Prostate gland (tissue), 2 donors: ENCODE data around the gene HNRNPA3. TPM values are rescaled to one million over a fixed set of nuclear protein-coding genes. Genes with fewer than 3 reads are reported as not detected.
A peak's percentile ranks its signal among the peaks of the same experiment; 100 is the strongest.

ENCODE experiments used
- DNase-seq: peaks from one replicate; pipeline ENCODE4 v3.0.0-alpha.2; 2019; ENCODE audit warnings: low spot score
- H3K27ac ChIP-seq, 2 donors: fragments of 200-600 bp; sonication (generic); 2 replicates each; pipeline ENCODE4 v1.5.1; 2017 to 2019
- H3K27me3 ChIP-seq: fragments of 200-600 bp; sonication (generic); replicated peaks from 2 replicates; pipeline ENCODE4 v1.5.1; 2019; ENCODE audit not compliant: insufficient read depth
- H3K36me3 ChIP-seq, 2 donors: fragments of 200-600 bp; sonication (generic); 1 replicate in 1 of 2; 2 replicates in 1 of 2; pipeline versions ENCODE4 v1.5.1 to v1.8.1; 2017 to 2019
- H3K4me1 ChIP-seq: fragments of 200-600 bp; sonication (generic); replicated peaks from 2 replicates; pipeline ENCODE4 v1.5.1; 2019
- H3K4me3 ChIP-seq, 2 donors: fragments of 200-600 bp; sonication (generic); 2 replicates each; pipeline ENCODE4 v1.5.1; 2017 to 2019
- H3K9me3 ChIP-seq: fragments of 200-600 bp; sonication (generic); 2 replicates; pipeline ENCODE4 v1.5.1; 2017
- CTCF ChIP-seq, 4 experiments: fragments of 200-600 bp in 2 of 4; fragments of 450-650 bp in 2 of 4; sonication (generic) in 2 of 4; IDR thresholded peaks; 1 replicate in 3 of 4; 2 replicates in 1 of 4; pipeline ENCODE4 v1.5.1; 2016 to 2019; ENCODE audit warnings: antibody characterized with exemption in 4 of 4, mild to moderate bottlenecking in 2 of 4, moderate library complexity in 2 of 4
- POLR2A ChIP-seq: fragments of 450-650 bp; IDR thresholded peaks from one replicate; pipeline ENCODE4 v1.6.1; 2016; ENCODE audit warnings: antibody characterized with exemption, mild to moderate bottlenecking
- POLR2AphosphoS5 ChIP-seq: sonication (generic); formaldehyde crosslinking; IDR thresholded peaks from one replicate; pipeline ENCODE4 v1.6.1; 2017; ENCODE audit warnings: antibody characterized with exemption
- WGBS: methylation state at CpG from one replicate; pipeline ENCODE4 v1.1.5; 2018; 5-methylcytosine and 5-hydroxymethylcytosine counted together
- intact Hi-C: fragments of 100-400 bp; cut with DNase I; formaldehyde crosslinking; loops from one replicate; pipeline ENCODE4 v1.14.2; 2022
- total RNA-seq, 2 donors: library from RNA; depleted of rRNA; stranded (reverse); fragments of >200 nt; gene quantifications; one replicate each; pipeline ENCODE4 v1.1.0, GENCODE V29; 2016

The HNRNPA3 gene
- 10 to 100 TPM; 56.5 to 57.0 TPM for total RNA-seq

GRCh38 chr2:177212106-177212890 is at the start of gene HNRNPA3:
TSS of gene HNRNPA3 (plus strand) at chr2:177212794. CDS start at chr2:177212800, 6 bp downstream.
- Histone ChIP-seq H3K27me3 (no peaks in the 10 kb centered on the region), H3K27ac (peak within 1 kb of the TSS; percentile 99), H3K4me1 (peaks cover 9% of the 10 kb centered on the region), H3K9me3 (no peaks in the 10 kb centered on the region), H3K4me3 (peak within 1 kb of the TSS; percentile 78 to 85), H3K36me3 (peaks cover 0 to 5% of the 10 kb centered on the region in 2 donors)
- peak; percentile 99 for DNase-seq
- TF ChIP-seq POLR2A (peak; percentile 91), CTCF (IDR thresholded peaks at IDR 0.05) (peak in 3 of 4 experiments; percentile 27 to 44 (median 32)), POLR2AphosphoS5 (peak; percentile 93)
- intact Hi-C loops, result loop anchor here (1.0 to 5.0 kb wide), 3 partner anchors 47 to 120 kb away; no protein-coding TSS in a partner anchor
- under 1% methylated on average over 74 of the region's 74 CpGs for WGBS

- Histone ChIP-seq H3K9me3 (no peaks in the 10 kb centered on the region), H3K27me3 (no peaks in the 10 kb centered on the region), H3K4me1 (no peaks in the 10 kb centered on the region), H3K4me3 (no peak overlapping the region), H3K27ac (peak overlapping the region in 1 of 2 donors; percentile 69), H3K36me3 (no peaks in the 10 kb centered on the region)
- no peak for DNase-seq
- TF ChIP-seq CTCF (IDR thresholded peaks at IDR 0.05) (no peak), POLR2A (no peak), POLR2AphosphoS5 (no peak)
- 15% methylated on average over 3 of the region's 3 CpGs for WGBS
- intact Hi-C loops, result loop anchor here (2.0 to 10.0 kb wide), 7 partner anchors 49 to 591 kb away; partner anchors contain the start of gene HNRNPA3
Observed at GRCh38 chr2:177164131-177164530, 48.5 kb upstream of the HNRNPA3 start.

DNA sequence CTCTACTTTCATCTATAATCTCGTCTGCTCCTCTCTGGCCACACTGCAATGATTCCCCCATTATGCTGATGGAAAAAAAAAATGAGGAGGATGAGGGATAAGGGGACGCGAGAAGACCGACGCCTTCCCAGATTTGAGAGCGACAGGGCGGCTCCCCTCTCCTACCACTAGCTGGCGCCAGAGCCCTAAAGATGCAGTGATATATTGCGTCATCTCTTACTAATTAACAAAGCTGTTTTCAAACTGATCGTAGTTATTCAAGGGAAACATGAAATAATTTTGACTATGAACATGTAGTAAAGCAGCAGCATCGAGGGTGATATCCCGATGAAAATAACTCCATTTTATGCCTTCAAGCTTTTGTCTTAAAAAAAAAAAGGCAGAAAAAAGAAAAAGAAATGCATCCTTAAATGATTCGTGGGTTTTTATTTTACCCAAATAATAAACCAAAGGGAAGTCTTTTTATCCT is 48.0 kb upstream of the HNRNPA3 start:
- H3K9me3 ChIP-seq, result no peaks in the 10 kb centered on the region
- DNase-seq, result peak; percentile 74
- no peaks in the 10 kb centered on the region for H3K36me3 ChIP-seq
- peak overlapping the region; percentile 69 to 78 for H3K27ac ChIP-seq
- peak overlapping the region; percentile 8 to 22 for H3K4me3 ChIP-seq
- TF ChIP-seq CTCF (IDR thresholded peaks at IDR 0.05) (peak; percentile 98 to 100 (median 100)), POLR2AphosphoS5 (peak; percentile 78), POLR2A (no peak)
- intact Hi-C loops, result loop anchor here (2.0 to 10.0 kb wide), 8 partner anchors 48 to 590 kb away; partner anchors contain the start of gene HNRNPA3
- H3K4me1 ChIP-seq, result no peaks in the 10 kb centered on the region
- no peaks in the 10 kb centered on the region for H3K27me3 ChIP-seq
- WGBS, result 2% methylated on average over 13 of the region's 13 CpGs

GRCh38 chr2:177165061-177165583 is 47.5 kb upstream of the HNRNPA3 start:
- DNase-seq, result no peak
- Histone ChIP-seq H3K4me1 (no peaks in the 10 kb centered on the region), H3K27ac (peak overlapping the region; percentile 69 to 78), H3K27me3 (no peaks in the 10 kb centered on the region), H3K9me3 (no peaks in the 10 kb centered on the region), H3K4me3 (peak overlapping the region; percentile 8 to 22), H3K36me3 (no peaks in the 10 kb centered on the region)
- TF ChIP-seq POLR2AphosphoS5 (peak; percentile 49), POLR2A (no peak), CTCF (IDR thresholded peaks at IDR 0.05) (no peak)
- intact Hi-C loops, result loop anchor here (2.0 to 10.0 kb wide), 8 partner anchors 48 to 590 kb away; partner anchors contain the start of gene HNRNPA3
- WGBS, result 7% methylated on average over 8 of the region's 8 CpGs
